ENCODE results near the gene GHR. TPM values are rescaled to one million over a fixed set of nuclear protein-coding genes. Genes with fewer than 3 reads are reported as not detected.
"Not testable (repeated sequence)": the region's sequence is repeated elsewhere in the genome, so short reads cannot be mapped to it uniquely, and the experiment has no call there.

GHR gene
- polyA plus RNA-seq, 3 donors: not detected

DNA sequence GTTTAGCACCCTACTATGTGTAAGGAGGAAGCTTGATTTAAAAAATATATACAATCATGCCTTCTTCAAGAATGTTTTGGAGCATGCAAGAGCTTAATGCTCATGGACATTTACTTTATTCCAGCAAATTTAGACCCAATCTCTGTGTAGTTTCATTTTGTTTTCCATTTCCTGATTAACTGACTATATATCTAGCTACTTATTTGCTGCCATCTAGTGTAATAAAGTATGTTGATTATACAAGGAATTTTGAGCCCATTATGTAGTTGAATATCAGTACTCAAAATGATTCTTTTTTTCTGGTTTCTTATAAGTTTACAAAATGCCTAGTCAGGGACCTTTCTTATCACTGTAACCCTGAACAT, 233.4 kb downstream of the GHR start:
- peaks cover 0 to 6% (median 4%) of the 10 kb centered on the region in 7 donors for H3K9me3 Mint-ChIP-seq
- no peaks in the 10 kb centered on the region for H3K36me3 Mint-ChIP-seq
- no peak overlapping the region for H3K27ac Mint-ChIP-seq
- peaks cover 4% of the 10 kb centered on the region for H3K4me1 Mint-ChIP-seq
- DNase-seq: peak in 1 of 3 donors; percentile 7
- intact Hi-C loops (cut with micrococcal nuclease): no loop called here
- no peak overlapping the region for H3K27ac ChIP-seq (ENCODE audit: low read depth in 1 of 2, low read length in 2 of 2)
- H3K4me3 Mint-ChIP-seq: no peak overlapping the region
- H3K4me2 ChIP-seq (replicated peaks; ENCODE audit: extremely low read depth, low read length, poor library complexity, severe bottlenecking): no peak overlapping the region
- peak overlapping the region; percentile 16 for H2AFZ ChIP-seq (ENCODE audit: insufficient read depth, low read depth, low read length, poor library complexity, severe bottlenecking)
- no peak overlapping the region for H3K4me3 ChIP-seq (replicated peaks in 1 of 3; ENCODE audit: low read depth in 2 of 3, low read length in 3 of 3)
- H4K20me1 ChIP-seq (ENCODE audit: insufficient read depth, low read length): no peaks in the 10 kb centered on the region
- TF ChIP-seq, protein P1, sequence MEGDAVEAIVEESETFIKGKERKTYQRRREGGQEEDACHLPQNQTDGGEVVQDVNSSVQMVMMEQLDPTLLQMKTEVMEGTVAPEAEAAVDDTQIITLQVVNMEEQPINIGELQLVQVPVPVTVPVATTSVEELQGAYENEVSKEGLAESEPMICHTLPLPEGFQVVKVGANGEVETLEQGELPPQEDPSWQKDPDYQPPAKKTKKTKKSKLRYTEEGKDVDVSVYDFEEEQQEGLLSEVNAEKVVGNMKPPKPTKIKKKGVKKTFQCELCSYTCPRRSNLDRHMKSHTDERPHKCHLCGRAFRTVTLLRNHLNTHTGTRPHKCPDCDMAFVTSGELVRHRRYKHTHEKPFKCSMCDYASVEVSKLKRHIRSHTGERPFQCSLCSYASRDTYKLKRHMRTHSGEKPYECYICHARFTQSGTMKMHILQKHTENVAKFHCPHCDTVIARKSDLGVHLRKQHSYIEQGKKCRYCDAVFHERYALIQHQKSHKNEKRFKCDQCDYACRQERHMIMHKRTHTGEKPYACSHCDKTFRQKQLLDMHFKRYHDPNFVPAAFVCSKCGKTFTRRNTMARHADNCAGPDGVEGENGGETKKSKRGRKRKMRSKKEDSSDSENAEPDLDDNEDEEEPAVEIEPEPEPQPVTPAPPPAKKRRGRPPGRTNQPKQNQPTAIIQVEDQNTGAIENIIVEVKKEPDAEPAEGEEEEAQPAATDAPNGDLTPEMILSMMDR (IDR thresholded peaks at IDR 0.05): no peak
- peaks cover 0 to 2% (median 0%) of the 10 kb centered on the region in 3 donors for H3K27me3 Mint-ChIP-seq (ENCODE audit: low read depth in 3 of 3)
- H3K27me3 ChIP-seq (ENCODE audit: control insufficient read depth in 2 of 2, insufficient read depth in 2 of 2, low read length in 2 of 2): no peaks in the 10 kb centered on the region
- H3K9ac ChIP-seq (ENCODE audit: insufficient read depth, low read length, poor library complexity, severe bottlenecking): no peak overlapping the region
- H3K4me1 ChIP-seq (ENCODE audit: control insufficient read depth in 1 of 2, insufficient read depth in 2 of 2, low read length in 2 of 2): no peaks in the 10 kb centered on the region
- no peaks in the 10 kb centered on the region for H3K79me2 ChIP-seq (ENCODE audit: insufficient read depth, low read length)
- H3K9me3 ChIP-seq (replicated peaks in 1 of 2; ENCODE audit: control insufficient read depth in 1 of 2, insufficient read depth in 1 of 2, low read length in 2 of 2): no peaks in the 10 kb centered on the region
- no peaks in the 10 kb centered on the region for H3K36me3 ChIP-seq (replicated peaks in 1 of 2; ENCODE audit: control insufficient read depth in 1 of 2, insufficient read depth in 2 of 2, low read length in 2 of 2)

DNA sequence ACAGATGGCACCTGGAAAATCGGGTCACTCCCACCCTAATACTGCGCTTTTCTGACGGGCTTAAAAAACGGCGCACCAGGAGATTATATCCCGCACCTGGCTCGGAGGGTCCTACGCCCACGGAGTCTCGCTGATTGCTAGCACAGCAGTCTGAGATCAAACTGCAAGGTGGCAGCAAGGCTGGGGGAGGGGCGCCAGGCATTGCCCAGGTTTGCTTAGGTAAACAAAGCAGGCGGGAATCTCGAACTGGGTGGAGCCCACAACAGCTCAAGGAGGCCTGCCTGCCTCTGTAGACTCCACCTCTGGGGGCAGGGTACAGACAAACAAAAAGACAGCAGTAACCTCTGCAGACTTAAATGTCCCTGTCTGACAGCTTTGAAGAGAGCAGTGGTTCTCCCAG, 236.6 kb downstream of the GHR start:
- H3K4me2 ChIP-seq (replicated peaks; ENCODE audit: extremely low read depth, low read length, poor library complexity, severe bottlenecking); H3K27me3 ChIP-seq (ENCODE audit: control insufficient read depth in 2 of 2, insufficient read depth in 2 of 2, low read length in 2 of 2); H3K9me3 ChIP-seq (replicated peaks in 1 of 2; ENCODE audit: control insufficient read depth in 1 of 2, insufficient read depth in 1 of 2, low read length in 2 of 2); H4K20me1 ChIP-seq (ENCODE audit: insufficient read depth, low read length); H3K27me3 Mint-ChIP-seq (ENCODE audit: low read depth in 3 of 3); H3K4me3 Mint-ChIP-seq; H3K4me1 ChIP-seq (ENCODE audit: control insufficient read depth in 1 of 2, insufficient read depth in 2 of 2, low read length in 2 of 2); H3K27ac ChIP-seq (ENCODE audit: low read depth in 1 of 2, low read length in 2 of 2); H3K9ac ChIP-seq (ENCODE audit: insufficient read depth, low read length, poor library complexity, severe bottlenecking); H3K4me1 Mint-ChIP-seq; H3K79me2 ChIP-seq (ENCODE audit: insufficient read depth, low read length); H3K36me3 ChIP-seq (replicated peaks in 1 of 2; ENCODE audit: control insufficient read depth in 1 of 2, insufficient read depth in 2 of 2, low read length in 2 of 2); H3K9me3 Mint-ChIP-seq; H3K4me3 ChIP-seq (replicated peaks in 1 of 3; ENCODE audit: low read depth in 2 of 3, low read length in 3 of 3); DNase-seq; H3K36me3 Mint-ChIP-seq; H3K27ac Mint-ChIP-seq; intact Hi-C loops (cut with micrococcal nuclease); H2AFZ ChIP-seq (ENCODE audit: insufficient read depth, low read depth, low read length, poor library complexity, severe bottlenecking): not testable (repeated sequence)
- 100% methylated on average over 2 of the region's 13 CpGs for WGBS (ENCODE audit: insufficient coverage)
